H9 (cell line): ENCODE measurements around the gene SPEM3. TPM values are rescaled to one million over a fixed set of nuclear protein-coding genes. Genes with fewer than 3 reads are reported as not detected.
"Not testable (repeated sequence)": the region's sequence is repeated elsewhere in the genome, so short reads cannot be mapped to it uniquely, and the experiment has no call there.

Experiments used
- DNase-seq: peaks from one replicate; pipeline ENCODE4 v3.0.0-alpha.2; 2017
- H2AFZ ChIP-seq: one replicate; pipeline ENCODE4 v1.6.1; 2013; ENCODE audit warnings: mild to moderate bottlenecking, low read length, control low read depth, moderate library complexity
- H2AK5ac ChIP-seq: 2 replicates; pipeline ENCODE4 v1.6.1; 2013; ENCODE audit warnings: low read length, control low read depth, mixed read lengths; ENCODE audit not compliant: insufficient read length
- H2BK120ac ChIP-seq: one replicate; pipeline ENCODE4 v1.6.1; 2013; ENCODE audit warnings: low read depth, mild to moderate bottlenecking, low read length, control low read depth, inconsistent platforms; ENCODE audit not compliant: poor library complexity, severe bottlenecking
- H2BK12ac ChIP-seq: 2 replicates; pipeline ENCODE4 v1.6.1; 2013; ENCODE audit warnings: low read length, control low read depth, mixed read lengths, low read depth; ENCODE audit not compliant: insufficient read length
- H2BK15ac ChIP-seq: 2 replicates; pipeline ENCODE4 v1.6.1; 2013; ENCODE audit warnings: low read depth, low read length, control low read depth
- H2BK20ac ChIP-seq: one replicate; pipeline ENCODE4 v1.6.1; 2013; ENCODE audit warnings: low read depth, mild to moderate bottlenecking, low read length, control low read depth, inconsistent platforms; ENCODE audit not compliant: poor library complexity, severe bottlenecking
- H2BK5ac ChIP-seq: 2 replicates; pipeline ENCODE4 v1.6.1; 2013; ENCODE audit warnings: low read length, control low read depth, mixed read lengths; ENCODE audit not compliant: insufficient read length
- H3K14ac ChIP-seq: 2 replicates; pipeline ENCODE4 v1.6.1; 2013; ENCODE audit warnings: low read length, control low read depth; ENCODE audit not compliant: insufficient read depth
- H3K18ac ChIP-seq: 2 replicates; pipeline ENCODE4 v1.6.1; 2013; ENCODE audit warnings: low read depth, mild to moderate bottlenecking, mixed read lengths, low read length, control low read depth; ENCODE audit not compliant: insufficient read length
- H3K23ac ChIP-seq: 2 replicates; pipeline ENCODE4 v1.6.1; 2013; ENCODE audit warnings: low read length, control low read depth, mixed read lengths, low read depth; ENCODE audit not compliant: insufficient read length
- H3K23me2 ChIP-seq: 2 replicates; pipeline ENCODE4 v1.6.1; 2013; ENCODE audit warnings: low read depth, mild to moderate bottlenecking, mixed read lengths, low read length, control low read depth; ENCODE audit not compliant: insufficient read length, poor library complexity, severe bottlenecking
- H3K27ac ChIP-seq: 2 replicates; pipeline ENCODE4 v1.5.1; 2013; ENCODE audit warnings: low read length, control low read depth, mixed read lengths, low read depth; ENCODE audit not compliant: insufficient read length
- H3K27me3 ChIP-seq: 2 replicates; pipeline ENCODE4 v1.6.1; 2013; ENCODE audit warnings: low read length, control low read depth, inconsistent platforms; ENCODE audit not compliant: insufficient read depth
- H3K4ac ChIP-seq: 2 replicates; pipeline ENCODE4 v1.6.1; 2013; ENCODE audit warnings: low read depth, mild to moderate bottlenecking, control low read depth, inconsistent platforms, low read length, moderate library complexity
- H3K4me1 ChIP-seq: 2 replicates; pipeline ENCODE4 v1.6.1; 2013; ENCODE audit warnings: low read length, control low read depth, inconsistent platforms; ENCODE audit not compliant: insufficient read depth
- H3K4me2 ChIP-seq: 2 replicates; pipeline ENCODE4 v1.6.1; 2013; ENCODE audit warnings: low read length, control low read depth, mixed read lengths; ENCODE audit not compliant: insufficient read length, insufficient read depth
- H3K56ac ChIP-seq: 2 replicates; pipeline ENCODE4 v1.6.1; 2013; ENCODE audit warnings: low read depth, mild to moderate bottlenecking, mixed read lengths, low read length, control low read depth; ENCODE audit not compliant: insufficient read length
- H3K79me1 ChIP-seq: 2 replicates; pipeline ENCODE4 v1.6.1; 2013; ENCODE audit warnings: low read depth, mild to moderate bottlenecking, moderate library complexity, low read length, control low read depth, inconsistent platforms; ENCODE audit not compliant: insufficient read depth, poor library complexity, severe bottlenecking
- H3K79me2 ChIP-seq: 2 replicates; pipeline ENCODE4 v1.6.1; 2013; ENCODE audit warnings: low read length, control low read depth, inconsistent platforms; ENCODE audit not compliant: insufficient read depth
- H3K9ac ChIP-seq: 2 replicates; pipeline ENCODE4 v1.6.1; 2013; ENCODE audit warnings: low read length, control low read depth, mixed read lengths; ENCODE audit not compliant: insufficient read length; ENCODE audit errors: extremely low read depth
- H3K9me3 ChIP-seq: one replicate; pipeline ENCODE4 v1.6.1; 2013; ENCODE audit warnings: low read depth, low read length, inconsistent platforms; ENCODE audit not compliant: control insufficient read depth
- H3T11ph ChIP-seq: one replicate; pipeline ENCODE4 v1.6.1; 2013; ENCODE audit warnings: mild to moderate bottlenecking, low read length, control low read depth, inconsistent platforms
- H4K20me1 ChIP-seq: one replicate; pipeline ENCODE4 v1.6.1; 2013; ENCODE audit not compliant: control insufficient read depth, insufficient read length, insufficient read depth
- H4K5ac ChIP-seq: 2 replicates; pipeline ENCODE4 v1.6.1; 2013; ENCODE audit warnings: low read depth, mild to moderate bottlenecking, mixed read lengths, low read length, control low read depth; ENCODE audit not compliant: insufficient read length
- H4K8ac ChIP-seq: replicated peaks from 2 replicates; pipeline ENCODE4 v1.6.1; 2013; ENCODE audit warnings: low read length, control low read depth, mixed read lengths, low read depth; ENCODE audit not compliant: insufficient read length
- H4K91ac ChIP-seq: 2 replicates; pipeline ENCODE4 v1.6.1; 2013; ENCODE audit warnings: low read depth, mild to moderate bottlenecking, moderate library complexity, mixed read lengths, low read length, control low read depth; ENCODE audit not compliant: insufficient read length
- H3K27ac Mint-ChIP-seq, 3 experiments: 2 replicates in 2 of 3; 3 replicates in 1 of 3; pipeline ENCODE4 v1.8.0; 2020 to 2021; ENCODE audit warnings: mixed read lengths in 3 of 3, mild to moderate bottlenecking in 1 of 3, moderate library complexity in 1 of 3
- H3K27me3 Mint-ChIP-seq: 2 replicates; pipeline ENCODE4 v1.8.0; 2021; ENCODE audit warnings: low read depth, mild to moderate bottlenecking, moderate library complexity, mixed read lengths
- H3K36me3 Mint-ChIP-seq, 3 experiments: 2 replicates in 2 of 3; 3 replicates in 1 of 3; pipeline ENCODE4 v1.8.0; 2020 to 2021; ENCODE audit warnings: low read depth in 3 of 3, mixed read lengths in 3 of 3; ENCODE audit not compliant: insufficient read depth in 1 of 3
- H3K4me1 Mint-ChIP-seq, 2 experiments: 2 replicates each; pipeline ENCODE4 v1.8.0; 2020; ENCODE audit warnings: mixed read lengths in 2 of 2
- H3K4me3 Mint-ChIP-seq, 2 experiments: 2 replicates in 1 of 2; 3 replicates in 1 of 2; pipeline ENCODE4 v1.8.0; 2020 to 2021; ENCODE audit warnings: mild to moderate bottlenecking in 2 of 2, mixed read lengths in 2 of 2, moderate library complexity in 1 of 2
- H3K9me3 Mint-ChIP-seq, 2 experiments: 2 replicates in 1 of 2; 3 replicates in 1 of 2; pipeline ENCODE4 v1.8.0; 2020; ENCODE audit warnings: mild to moderate bottlenecking in 2 of 2, mixed read lengths in 2 of 2, moderate library complexity in 1 of 2
- WGBS: extraction: QIAGEN DNeasy Blood & Tissue Kit; methylation state at CpG from one replicate; pipeline ENCODE4 v1.1.7; 2013; ENCODE audit warnings: missing lambda C conversion rate, low lambda C conversion rate, mixed read lengths; ENCODE audit not compliant: insufficient read length; ENCODE audit errors: extremely low coverage; 5-methylcytosine and 5-hydroxymethylcytosine counted together
- total RNA-seq: library from RNA; stranded (reverse); gene quantifications from 2 replicates; pipeline ENCODE4 v1.2.1, GENCODE V29; 2021
- TF ChIP-seq, protein P1 (sequence below): fragments of 200-600 bp; sonication (generic); conservative IDR thresholded peaks from 3 replicates; pipeline ENCODE4 v1.8.0; 2021; ENCODE audit warnings: antibody characterized with exemption, mild to moderate bottlenecking

SPEM3 gene
- total RNA-seq, 1 experiment from 2014 or later: not detected

DNA sequence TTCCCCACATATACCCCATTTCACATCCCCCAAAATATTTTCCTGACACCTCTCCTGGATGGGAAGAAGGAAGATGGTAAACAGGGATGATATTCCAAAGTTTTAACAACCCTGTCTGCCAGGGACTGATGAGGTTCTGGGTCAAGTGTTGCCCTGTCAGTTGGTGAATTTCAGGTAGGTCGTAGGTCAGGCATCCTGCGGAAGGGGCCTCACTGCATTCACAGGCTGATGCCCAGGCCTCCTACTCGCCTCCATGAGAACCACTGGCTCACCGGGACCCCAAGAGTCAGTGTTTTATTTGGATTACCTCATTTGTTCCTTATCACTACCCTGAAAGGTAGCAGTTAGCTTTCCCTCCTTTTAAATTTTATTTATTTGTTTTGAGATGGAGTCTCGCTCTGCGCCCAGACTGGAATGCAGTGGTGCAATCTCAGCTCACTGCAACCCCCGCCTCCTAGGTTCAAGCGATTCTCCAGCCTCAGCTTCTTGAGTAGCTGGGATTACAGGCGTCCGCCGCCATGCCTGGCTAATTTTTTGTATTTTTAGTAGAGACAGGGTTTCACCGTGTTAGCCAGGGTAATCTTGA, 40.2 kb downstream of the SPEM3 start:
- Histone ChIP-seq H2BK12ac (no peak overlapping the region), H2AFZ (no peak overlapping the region), H4K8ac (no peak overlapping the region), H2AK5ac (no peak overlapping the region), H2BK120ac (no peak overlapping the region), H3K27me3 (no peaks in the 10 kb centered on the region), H3K4me1 (no peaks in the 10 kb centered on the region; the same call in 1 of the 2 replicates), H2BK20ac (no peak overlapping the region), H3K18ac (no peak overlapping the region), H4K91ac (no peak overlapping the region), H3K56ac (no peak overlapping the region), H3K23me2 (no peaks in the 10 kb centered on the region), H3K4ac (no peak overlapping the region), H3K9ac (no peak overlapping the region), H3T11ph (no peak overlapping the region), H3K27ac (no peak overlapping the region), H3K4me2 (no peak overlapping the region), H3K14ac (no peak overlapping the region), H2BK5ac (no peak overlapping the region), H3K79me2 (no peaks in the 10 kb centered on the region), H3K79me1 (no peaks in the 10 kb centered on the region), H3K23ac (no peak overlapping the region), H4K20me1 (no peaks in the 10 kb centered on the region), H4K5ac (no peak overlapping the region), H3K9me3 (no peaks in the 10 kb centered on the region), H2BK15ac (no peak overlapping the region)
- no peak for DNase-seq
- H3K9me3 Mint-ChIP-seq: no peaks in the 10 kb centered on the region
- H3K27me3 Mint-ChIP-seq: no peaks in the 10 kb centered on the region
- no peak overlapping the region; a peak in 1 of 7 replicates for H3K27ac Mint-ChIP-seq
- TF ChIP-seq, protein P1, sequence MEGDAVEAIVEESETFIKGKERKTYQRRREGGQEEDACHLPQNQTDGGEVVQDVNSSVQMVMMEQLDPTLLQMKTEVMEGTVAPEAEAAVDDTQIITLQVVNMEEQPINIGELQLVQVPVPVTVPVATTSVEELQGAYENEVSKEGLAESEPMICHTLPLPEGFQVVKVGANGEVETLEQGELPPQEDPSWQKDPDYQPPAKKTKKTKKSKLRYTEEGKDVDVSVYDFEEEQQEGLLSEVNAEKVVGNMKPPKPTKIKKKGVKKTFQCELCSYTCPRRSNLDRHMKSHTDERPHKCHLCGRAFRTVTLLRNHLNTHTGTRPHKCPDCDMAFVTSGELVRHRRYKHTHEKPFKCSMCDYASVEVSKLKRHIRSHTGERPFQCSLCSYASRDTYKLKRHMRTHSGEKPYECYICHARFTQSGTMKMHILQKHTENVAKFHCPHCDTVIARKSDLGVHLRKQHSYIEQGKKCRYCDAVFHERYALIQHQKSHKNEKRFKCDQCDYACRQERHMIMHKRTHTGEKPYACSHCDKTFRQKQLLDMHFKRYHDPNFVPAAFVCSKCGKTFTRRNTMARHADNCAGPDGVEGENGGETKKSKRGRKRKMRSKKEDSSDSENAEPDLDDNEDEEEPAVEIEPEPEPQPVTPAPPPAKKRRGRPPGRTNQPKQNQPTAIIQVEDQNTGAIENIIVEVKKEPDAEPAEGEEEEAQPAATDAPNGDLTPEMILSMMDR: no peak
- no CpG with 5 or more reads among the region's 12 CpGs for WGBS
- H3K4me1 Mint-ChIP-seq: no peaks in the 10 kb centered on the region; a peak in 1 of 4 replicates
- H3K4me3 Mint-ChIP-seq: no peak overlapping the region
- H3K36me3 Mint-ChIP-seq: peaks cover 2 to 13% (median 9%) of the 10 kb centered on the region in 3 experiments; a peak in 4 of 7 replicates

DNA sequence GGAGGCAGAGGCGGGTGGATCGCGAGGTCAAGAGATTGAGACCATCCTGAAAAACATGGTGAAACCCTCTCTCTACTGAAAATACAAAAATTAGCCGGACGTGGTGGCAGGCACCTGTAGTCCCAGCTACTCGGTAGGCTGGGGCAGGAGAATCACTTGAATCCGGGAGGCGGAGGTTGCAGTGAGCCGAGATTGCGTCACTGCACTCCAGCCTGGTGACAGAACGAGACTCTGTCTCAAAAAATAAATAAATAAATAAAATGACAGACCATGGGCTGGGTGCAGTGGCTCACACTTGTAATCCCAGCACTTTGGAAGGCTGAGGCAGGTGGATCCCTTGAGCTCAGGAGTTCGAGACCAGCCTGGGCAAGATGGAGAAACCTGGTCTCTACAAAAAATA, 41.2 kb downstream of the SPEM3 start:
- H3K79me2 ChIP-seq, H2AK5ac ChIP-seq, H4K8ac ChIP-seq, H2BK12ac ChIP-seq, H3T11ph ChIP-seq, H4K20me1 ChIP-seq, H3K14ac ChIP-seq, H3K4me1 Mint-ChIP-seq, H3K9me3 Mint-ChIP-seq, H3K27ac ChIP-seq, H2BK15ac ChIP-seq, H3K9me3 ChIP-seq, H3K4me2 ChIP-seq, H3K23me2 ChIP-seq, H3K27ac Mint-ChIP-seq, H4K5ac ChIP-seq, H3K4ac ChIP-seq, DNase-seq, H3K23ac ChIP-seq, H2BK120ac ChIP-seq, H2BK20ac ChIP-seq, H3K27me3 Mint-ChIP-seq, H2AFZ ChIP-seq, H4K91ac ChIP-seq, H2BK5ac ChIP-seq, H3K4me1 ChIP-seq, H3K9ac ChIP-seq, H3K4me3 Mint-ChIP-seq, H3K27me3 ChIP-seq, H3K79me1 ChIP-seq, H3K18ac ChIP-seq, H3K56ac ChIP-seq: not testable (repeated sequence)
- no CpG with 5 or more reads among the region's 12 CpGs for WGBS
- H3K36me3 Mint-ChIP-seq: peaks cover 2 to 13% (median 4%) of the 10 kb centered on the region in 3 experiments; a peak in 4 of 7 replicates
